ENCODE results near the gene PLIN5.
"Not testable (repeated sequence)": the region's sequence is repeated elsewhere in the genome, so short reads cannot be mapped to it uniquely, and the experiment has no call there.

Gene PLIN5

DNA sequence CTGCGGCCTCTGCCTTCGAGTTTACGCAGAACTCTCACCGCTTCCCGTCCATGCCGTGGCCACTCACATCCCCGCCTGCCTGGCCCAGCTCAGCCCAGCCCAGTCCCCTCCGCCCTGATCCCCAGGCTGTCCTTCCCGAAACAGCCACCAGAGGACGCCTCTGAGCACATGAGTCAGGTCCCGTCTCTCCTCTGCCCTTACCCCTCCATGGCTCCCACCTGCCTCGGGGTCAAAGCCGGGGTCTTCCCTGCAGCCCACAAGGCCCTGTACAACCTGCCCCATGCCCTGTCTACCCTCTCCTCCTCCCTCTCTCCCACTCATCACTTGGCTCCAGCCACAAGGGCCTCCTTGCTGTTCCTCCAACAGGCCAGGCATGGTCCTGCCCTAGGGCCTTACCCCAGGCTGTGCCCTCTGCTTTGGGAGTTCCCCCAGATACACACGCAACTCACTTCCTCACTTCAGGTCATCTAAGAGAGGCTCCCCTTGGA is 32.6 kb upstream of the PLIN5 start:
- H3K4me3 ChIP-seq (ENCODE audit: low read depth, low read length): no peak overlapping the region
- DNase-seq (ENCODE audit: low read depth): peak; percentile 65
- peak; percentile 93 for TF ChIP-seq CTCF (conservative IDR thresholded peaks at IDR 0.05; ENCODE audit: low read depth, low read length)

GRCh38 chr19:4566402-4567051 is 31.5 kb upstream of the PLIN5 start:
- DNase-seq (ENCODE audit: low read depth): no peak
- no peak overlapping the region for H3K4me3 ChIP-seq (ENCODE audit: low read depth, low read length)
- no peak for TF ChIP-seq CTCF (conservative IDR thresholded peaks at IDR 0.05; ENCODE audit: low read depth, low read length)

DNA sequence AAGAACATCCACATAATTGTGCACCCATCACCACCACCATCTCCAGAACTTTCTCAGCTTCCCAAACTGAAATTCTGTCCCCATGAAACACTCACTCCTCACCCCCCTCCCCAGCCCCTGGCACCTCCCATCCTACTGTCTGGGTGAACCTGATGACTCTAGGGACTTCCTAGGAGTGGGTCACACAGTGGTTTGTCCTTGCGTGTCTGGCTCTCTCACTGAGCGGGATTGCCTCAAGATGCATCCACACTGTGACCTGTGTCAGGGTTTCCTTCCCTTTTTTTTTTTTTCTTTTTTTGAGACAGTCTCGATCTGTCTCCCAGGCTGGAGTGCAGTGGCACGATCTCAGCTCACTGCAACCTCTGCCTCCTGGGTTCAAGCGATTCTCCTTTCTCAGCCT is 28.5 kb upstream of the PLIN5 start:
- not testable (repeated sequence) for DNase-seq (ENCODE audit: low read depth); H3K4me3 ChIP-seq (ENCODE audit: low read depth, low read length)

DNA sequence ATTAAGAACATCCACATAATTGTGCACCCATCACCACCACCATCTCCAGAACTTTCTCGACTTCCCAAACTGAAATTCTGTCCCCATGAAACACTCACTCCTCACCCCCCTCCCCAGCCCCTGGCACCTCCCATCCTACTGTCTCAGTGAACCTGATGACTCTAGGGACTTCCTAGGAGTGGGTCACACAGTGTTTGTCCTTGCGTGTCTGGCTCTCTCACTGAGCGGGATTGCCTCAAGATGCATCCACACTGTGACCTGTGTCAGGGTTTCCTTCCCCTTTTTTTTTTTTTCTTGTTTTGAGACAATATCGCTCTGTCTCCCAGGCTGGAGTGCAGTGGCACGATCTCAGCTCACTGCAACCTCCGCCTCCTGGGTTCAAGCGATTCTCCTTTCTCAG is 27.1 kb upstream of the PLIN5 start:
- DNase-seq (ENCODE audit: low read depth); H3K4me3 ChIP-seq (ENCODE audit: low read depth, low read length): not testable (repeated sequence)

DNA sequence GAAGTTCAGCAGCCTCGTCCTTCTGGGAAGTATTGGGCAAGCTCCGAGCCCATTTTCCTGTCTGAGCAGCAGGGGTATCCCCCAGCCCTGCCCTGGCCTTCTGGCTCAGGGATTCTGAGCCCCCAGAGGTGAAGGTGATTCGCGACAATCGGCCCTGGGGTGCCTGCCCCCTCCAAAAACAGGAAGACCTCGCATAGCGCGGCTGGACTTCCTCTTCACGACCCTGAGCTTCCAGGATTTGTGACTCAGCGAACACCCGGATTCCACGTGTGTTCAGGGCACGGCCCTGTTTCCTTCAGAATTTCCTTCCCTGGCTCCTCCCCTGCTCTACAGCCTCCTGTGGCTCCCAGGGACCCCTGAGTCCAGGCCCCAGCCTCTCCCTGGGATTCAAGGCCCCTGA is 24.5 kb upstream of the PLIN5 start, which contains the start of gene SEMA6B:
Gene SEMA6B, minus strand, starts transcription at position 116 of the 400 bp plus-strand sequence. CDS start 1,227 bp downstream, outside the sequence.
- DNase-seq (ENCODE audit: low read depth): peak; percentile 74
- no peak for TF ChIP-seq CTCF (conservative IDR thresholded peaks at IDR 0.05; ENCODE audit: low read depth, low read length)
- peak within 1 kb of the TSS; percentile 13 for H3K4me3 ChIP-seq (ENCODE audit: low read depth, low read length)

GRCh38 chr19:4557971-4558941 is 23.2 kb upstream of the PLIN5 start:
- no peak for DNase-seq (ENCODE audit: low read depth)
- H3K4me3 ChIP-seq (ENCODE audit: low read depth, low read length): peak overlapping the region; percentile 42
- TF ChIP-seq CTCF (conservative IDR thresholded peaks at IDR 0.05; ENCODE audit: low read depth, low read length): peak; percentile 88

DNA sequence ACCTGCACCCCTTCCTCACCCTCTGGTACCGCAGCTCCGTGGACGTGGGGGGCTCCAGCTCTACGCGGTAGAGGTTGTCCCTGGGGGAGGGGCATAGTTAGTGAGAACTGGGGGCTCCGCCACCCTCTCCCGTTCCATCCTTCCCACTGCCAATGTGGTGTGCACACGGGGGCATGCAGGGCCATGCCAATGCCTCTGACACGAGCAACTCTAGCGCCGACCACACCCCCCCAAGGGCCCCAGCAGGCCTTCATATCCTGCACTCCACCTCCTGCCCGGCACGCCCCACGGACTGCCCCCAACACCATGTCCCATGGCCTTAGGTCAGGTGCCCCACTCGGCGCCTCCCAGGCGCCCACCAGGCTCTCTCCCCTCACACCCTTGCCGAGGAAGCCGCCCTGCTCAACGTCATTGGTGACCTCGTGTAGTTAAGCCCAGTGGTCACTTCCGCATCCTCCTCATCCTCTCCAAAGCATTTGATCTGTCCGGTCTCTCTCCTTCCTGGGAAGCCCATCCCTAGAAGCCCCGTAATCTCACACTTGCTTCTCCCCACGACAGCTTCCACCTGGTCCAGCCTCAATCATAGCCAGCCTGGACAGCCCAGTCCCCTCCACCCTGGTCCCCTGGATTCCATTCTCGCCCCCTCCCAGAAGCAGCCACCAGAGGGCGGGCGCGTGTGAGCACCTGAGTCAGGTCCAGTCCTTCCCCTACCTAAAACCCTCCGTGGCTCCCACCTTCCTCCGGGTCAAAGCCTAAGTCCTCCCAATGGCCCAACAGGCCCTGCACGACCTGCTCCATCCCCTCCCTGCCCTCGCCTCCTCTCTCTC is 22.3 kb upstream of the PLIN5 start:
- H3K4me3 ChIP-seq (ENCODE audit: low read depth, low read length): no peak overlapping the region
- no peak for DNase-seq (ENCODE audit: low read depth)
- TF ChIP-seq CTCF (conservative IDR thresholded peaks at IDR 0.05; ENCODE audit: low read depth, low read length): peak; percentile 15
